ENCODE results near the gene BICC1. TPM values are rescaled to one million over a fixed set of nuclear protein-coding genes. Genes with fewer than 3 reads are reported as not detected.

Gene BICC1
- total RNA-seq, 1 donor from 2014 or later, result 1.1 TPM

DNA sequence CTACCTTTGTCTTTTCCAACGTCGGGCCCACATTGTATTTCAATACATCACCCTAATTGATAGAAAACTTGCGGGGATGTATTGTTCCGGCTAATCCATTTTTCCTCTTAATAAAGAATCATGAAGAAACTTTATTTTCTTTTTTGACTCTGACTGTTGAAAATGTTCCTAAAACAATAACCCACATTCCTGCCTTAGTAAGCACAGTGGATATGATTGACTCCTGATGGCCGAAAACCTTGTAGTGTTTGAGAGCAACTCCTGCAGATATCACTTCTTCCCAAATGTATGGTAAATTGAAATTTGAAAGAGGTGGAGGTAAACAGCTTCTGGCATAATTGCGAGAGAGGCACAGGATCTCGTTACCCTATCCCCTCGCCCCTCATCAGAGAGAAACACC, 65.7 kb downstream of the BICC1 start:
- Mint-ChIP-seq H3K27me3 (ENCODE audit: unreplicated experiment) (no peaks in the 10 kb centered on the region), H3K4me1 (ENCODE audit: unreplicated experiment) (no peaks in the 10 kb centered on the region), H3K4me3 (ENCODE audit: unreplicated experiment) (no peak overlapping the region), H3K27ac (ENCODE audit: unreplicated experiment) (no peak overlapping the region), H3K36me3 (ENCODE audit: low read depth, unreplicated experiment) (no peaks in the 10 kb centered on the region), H3K9me3 (ENCODE audit: unreplicated experiment) (no peaks in the 10 kb centered on the region)
- TF ChIP-seq, protein P1, sequence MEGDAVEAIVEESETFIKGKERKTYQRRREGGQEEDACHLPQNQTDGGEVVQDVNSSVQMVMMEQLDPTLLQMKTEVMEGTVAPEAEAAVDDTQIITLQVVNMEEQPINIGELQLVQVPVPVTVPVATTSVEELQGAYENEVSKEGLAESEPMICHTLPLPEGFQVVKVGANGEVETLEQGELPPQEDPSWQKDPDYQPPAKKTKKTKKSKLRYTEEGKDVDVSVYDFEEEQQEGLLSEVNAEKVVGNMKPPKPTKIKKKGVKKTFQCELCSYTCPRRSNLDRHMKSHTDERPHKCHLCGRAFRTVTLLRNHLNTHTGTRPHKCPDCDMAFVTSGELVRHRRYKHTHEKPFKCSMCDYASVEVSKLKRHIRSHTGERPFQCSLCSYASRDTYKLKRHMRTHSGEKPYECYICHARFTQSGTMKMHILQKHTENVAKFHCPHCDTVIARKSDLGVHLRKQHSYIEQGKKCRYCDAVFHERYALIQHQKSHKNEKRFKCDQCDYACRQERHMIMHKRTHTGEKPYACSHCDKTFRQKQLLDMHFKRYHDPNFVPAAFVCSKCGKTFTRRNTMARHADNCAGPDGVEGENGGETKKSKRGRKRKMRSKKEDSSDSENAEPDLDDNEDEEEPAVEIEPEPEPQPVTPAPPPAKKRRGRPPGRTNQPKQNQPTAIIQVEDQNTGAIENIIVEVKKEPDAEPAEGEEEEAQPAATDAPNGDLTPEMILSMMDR (IDR thresholded peaks at IDR 0.05; ENCODE audit: unreplicated experiment), result no peak
- no peak for DNase-seq (ENCODE audit: low spot score)

DNA sequence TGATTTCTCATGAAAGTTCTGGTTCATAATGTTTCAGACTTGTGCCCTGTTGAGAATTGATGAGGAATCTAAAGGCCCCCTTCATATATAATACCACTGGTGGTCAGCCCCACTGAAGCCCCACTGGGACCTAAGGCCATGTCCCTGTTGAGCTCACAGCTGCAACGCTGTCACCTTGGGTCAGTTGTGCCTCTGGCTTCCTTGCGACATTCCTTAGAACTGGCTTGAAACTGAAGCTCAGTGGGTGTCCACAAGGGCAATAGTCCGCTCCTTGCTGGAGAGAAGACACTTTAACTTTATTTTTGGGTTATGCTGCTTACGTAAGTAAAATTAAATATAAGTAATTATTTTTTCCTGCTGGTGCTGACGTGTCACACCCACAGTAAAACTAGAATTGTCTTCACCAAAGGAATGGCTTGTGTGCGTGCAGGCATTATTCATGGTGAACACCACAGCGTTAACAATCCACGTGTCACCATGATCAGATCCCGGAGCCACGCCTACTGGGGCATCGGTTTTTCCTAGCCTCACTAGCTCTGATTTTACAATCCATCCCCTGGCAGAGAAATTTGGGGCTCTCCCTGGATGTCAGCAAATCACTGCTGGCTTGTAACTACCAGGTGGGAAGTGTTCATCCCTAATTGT, 66.5 kb downstream of the BICC1 start:
- DNase-seq (ENCODE audit: low spot score), result no peak
- no peaks in the 10 kb centered on the region for H3K36me3 Mint-ChIP-seq (ENCODE audit: low read depth, unreplicated experiment)
- H3K27ac Mint-ChIP-seq (ENCODE audit: unreplicated experiment), result no peak overlapping the region
- TF ChIP-seq, protein P1 (IDR thresholded peaks at IDR 0.05; ENCODE audit: unreplicated experiment), result no peak
- H3K9me3 Mint-ChIP-seq (ENCODE audit: unreplicated experiment), result no peaks in the 10 kb centered on the region
- H3K4me1 Mint-ChIP-seq (ENCODE audit: unreplicated experiment), result no peaks in the 10 kb centered on the region
- H3K27me3 Mint-ChIP-seq (ENCODE audit: unreplicated experiment), result no peaks in the 10 kb centered on the region
- H3K4me3 Mint-ChIP-seq (ENCODE audit: unreplicated experiment), result no peak overlapping the region

DNA sequence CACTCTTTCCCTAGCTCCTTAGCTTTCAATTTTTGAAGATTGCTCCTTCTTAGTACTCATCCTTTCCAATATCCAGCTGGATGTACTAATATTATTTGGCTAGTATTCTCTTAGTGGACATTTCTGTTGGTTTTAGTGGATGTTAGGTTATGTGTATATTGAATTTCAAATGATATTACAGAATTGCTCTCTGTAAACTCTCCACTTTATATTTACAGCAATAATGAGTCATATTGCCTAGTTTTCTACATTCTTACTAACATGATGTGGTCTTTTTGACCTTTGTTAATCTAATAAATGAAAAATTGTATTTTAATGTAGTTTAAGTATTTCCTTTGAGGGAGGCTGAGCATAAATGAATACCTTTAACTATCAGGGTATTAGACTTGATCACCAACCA, 69.4 kb downstream of the BICC1 start:
- H3K4me1 Mint-ChIP-seq (ENCODE audit: unreplicated experiment), result no peaks in the 10 kb centered on the region
- H3K27me3 Mint-ChIP-seq (ENCODE audit: unreplicated experiment), result no peaks in the 10 kb centered on the region
- no peaks in the 10 kb centered on the region for H3K36me3 Mint-ChIP-seq (ENCODE audit: low read depth, unreplicated experiment)
- TF ChIP-seq, protein P1 (IDR thresholded peaks at IDR 0.05; ENCODE audit: unreplicated experiment), result no peak
- DNase-seq (ENCODE audit: low spot score), result no peak
- no peaks in the 10 kb centered on the region for H3K9me3 Mint-ChIP-seq (ENCODE audit: unreplicated experiment)
- no peak overlapping the region for H3K4me3 Mint-ChIP-seq (ENCODE audit: unreplicated experiment)
- H3K27ac Mint-ChIP-seq (ENCODE audit: unreplicated experiment), result no peak overlapping the region

DNA sequence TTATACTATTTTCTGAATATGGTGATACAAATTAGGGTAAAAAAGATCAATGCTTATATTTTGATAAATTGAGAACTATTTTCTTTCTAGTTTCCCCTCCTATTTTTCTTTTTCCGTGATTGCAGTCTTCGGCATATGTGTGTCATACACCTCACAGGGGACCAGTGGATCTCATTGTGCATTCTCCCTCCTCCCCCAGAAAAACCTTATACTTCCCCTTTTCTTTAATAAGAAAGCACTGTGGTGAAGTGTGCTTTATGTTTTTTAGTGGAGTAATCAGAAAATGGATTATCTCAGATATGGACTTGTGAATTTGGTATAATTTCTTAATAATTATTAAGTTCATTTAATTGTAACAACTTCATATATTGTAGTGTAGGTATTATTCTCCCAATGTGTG, 72.8 kb downstream of the BICC1 start:
- Mint-ChIP-seq H3K36me3 (ENCODE audit: low read depth, unreplicated experiment) (no peaks in the 10 kb centered on the region), H3K4me3 (ENCODE audit: unreplicated experiment) (no peak overlapping the region), H3K4me1 (ENCODE audit: unreplicated experiment) (no peaks in the 10 kb centered on the region), H3K27ac (ENCODE audit: unreplicated experiment) (no peak overlapping the region), H3K9me3 (ENCODE audit: unreplicated experiment) (no peaks in the 10 kb centered on the region), H3K27me3 (ENCODE audit: unreplicated experiment) (no peaks in the 10 kb centered on the region)
- DNase-seq (ENCODE audit: low spot score), result no peak
- TF ChIP-seq, protein P1 (IDR thresholded peaks at IDR 0.05; ENCODE audit: unreplicated experiment), result no peak

DNA sequence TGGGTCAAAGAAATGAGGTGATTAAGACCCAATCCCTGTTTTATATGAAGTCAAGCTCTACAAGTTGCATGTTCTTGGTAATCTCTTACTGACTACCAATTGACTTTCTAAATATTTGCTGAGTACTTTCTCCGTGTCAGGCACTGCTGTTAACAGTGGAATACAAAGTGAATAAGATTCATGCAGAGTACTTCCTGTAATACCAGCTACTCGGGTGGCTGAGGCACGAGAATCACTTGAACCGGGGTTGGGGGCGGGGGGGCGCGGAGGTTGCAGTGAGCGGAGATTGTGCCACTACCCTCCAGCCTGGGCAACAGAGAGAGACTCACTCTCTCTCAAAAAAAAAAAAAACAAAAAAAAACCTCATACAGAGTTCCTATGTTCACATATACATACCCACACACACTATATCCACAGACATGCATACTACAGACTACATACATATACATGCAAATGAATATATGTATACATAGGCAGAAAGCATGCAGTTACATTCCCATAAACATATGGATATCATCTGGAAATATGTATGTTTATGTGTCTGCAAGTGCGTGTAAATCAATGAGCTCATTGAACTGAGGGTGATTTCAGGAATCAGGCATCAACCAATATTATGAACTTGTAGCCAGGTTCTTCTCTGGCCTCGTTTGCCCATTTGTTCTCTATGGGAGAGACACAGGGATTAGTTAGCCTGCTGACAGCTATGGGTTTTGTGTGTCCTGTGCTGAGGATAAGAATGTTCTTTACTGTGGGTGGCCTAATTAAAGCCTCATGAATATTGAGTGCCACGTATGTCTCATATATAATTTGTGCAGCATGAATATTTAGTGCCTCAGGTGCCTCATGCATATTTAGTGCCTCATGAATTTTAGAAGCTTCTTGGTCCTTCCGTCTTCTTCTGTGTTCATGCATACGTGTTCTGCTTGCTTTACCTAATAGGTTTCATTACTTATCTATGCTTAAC, 73.9 kb downstream of the BICC1 start:
- DNase-seq (ENCODE audit: low spot score), result no peak
- H3K27ac Mint-ChIP-seq (ENCODE audit: unreplicated experiment), result no peak overlapping the region
- no peaks in the 10 kb centered on the region for H3K9me3 Mint-ChIP-seq (ENCODE audit: unreplicated experiment)
- no peaks in the 10 kb centered on the region for H3K4me1 Mint-ChIP-seq (ENCODE audit: unreplicated experiment)
- H3K36me3 Mint-ChIP-seq (ENCODE audit: low read depth, unreplicated experiment), result no peaks in the 10 kb centered on the region
- H3K27me3 Mint-ChIP-seq (ENCODE audit: unreplicated experiment), result no peaks in the 10 kb centered on the region
- TF ChIP-seq, protein P1 (IDR thresholded peaks at IDR 0.05; ENCODE audit: unreplicated experiment), result no peak
- H3K4me3 Mint-ChIP-seq (ENCODE audit: unreplicated experiment), result no peak overlapping the region
